Panc1 (cell line): ENCODE measurements around the gene ST6GALNAC6.

Source experiments
- POLR2AphosphoS5 ChIP-seq: IDR thresholded peaks from 2 replicates; pipeline ENCODE4 v1.6.1; 2012; ENCODE audit warnings: mild to moderate bottlenecking, low read depth, low read length, moderate library complexity
- REST ChIP-seq, 2 experiments: IDR thresholded peaks; 2 replicates each; pipeline ENCODE4 v1.6.1; 2011 to 2012; ENCODE audit warnings: low read depth in 2 of 2, control low read depth in 1 of 2, low read length in 1 of 2, mild to moderate bottlenecking in 1 of 2, moderate library complexity in 1 of 2; ENCODE audit not compliant: insufficient read depth in 1 of 2
- SIN3A ChIP-seq: IDR thresholded peaks from 2 replicates; pipeline ENCODE4 v1.6.1; 2012; ENCODE audit warnings: low read depth, mild to moderate bottlenecking, low read length, moderate library complexity, borderline replicate concordance; ENCODE audit not compliant: insufficient read depth
- TCF7L2 ChIP-seq: IDR thresholded peaks from 2 replicates; pipeline ENCODE4 v1.6.1; 2011; ENCODE audit warnings: mild to moderate bottlenecking, low read depth, low read length, inconsistent platforms
- TF ChIP-seq, protein P1 (sequence below): fragments of 450-650 bp; IDR thresholded peaks from 2 replicates; pipeline ENCODE4 v1.5.1; 2017; ENCODE audit warnings: mild to moderate bottlenecking

GRCh38 chr9:127848756-127849504 is 50.5 kb downstream of the ST6GALNAC6 start:
- TF ChIP-seq, protein P1, sequence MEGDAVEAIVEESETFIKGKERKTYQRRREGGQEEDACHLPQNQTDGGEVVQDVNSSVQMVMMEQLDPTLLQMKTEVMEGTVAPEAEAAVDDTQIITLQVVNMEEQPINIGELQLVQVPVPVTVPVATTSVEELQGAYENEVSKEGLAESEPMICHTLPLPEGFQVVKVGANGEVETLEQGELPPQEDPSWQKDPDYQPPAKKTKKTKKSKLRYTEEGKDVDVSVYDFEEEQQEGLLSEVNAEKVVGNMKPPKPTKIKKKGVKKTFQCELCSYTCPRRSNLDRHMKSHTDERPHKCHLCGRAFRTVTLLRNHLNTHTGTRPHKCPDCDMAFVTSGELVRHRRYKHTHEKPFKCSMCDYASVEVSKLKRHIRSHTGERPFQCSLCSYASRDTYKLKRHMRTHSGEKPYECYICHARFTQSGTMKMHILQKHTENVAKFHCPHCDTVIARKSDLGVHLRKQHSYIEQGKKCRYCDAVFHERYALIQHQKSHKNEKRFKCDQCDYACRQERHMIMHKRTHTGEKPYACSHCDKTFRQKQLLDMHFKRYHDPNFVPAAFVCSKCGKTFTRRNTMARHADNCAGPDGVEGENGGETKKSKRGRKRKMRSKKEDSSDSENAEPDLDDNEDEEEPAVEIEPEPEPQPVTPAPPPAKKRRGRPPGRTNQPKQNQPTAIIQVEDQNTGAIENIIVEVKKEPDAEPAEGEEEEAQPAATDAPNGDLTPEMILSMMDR = no peak
- no peak for TF ChIP-seq SIN3A
- no peak for TF ChIP-seq POLR2AphosphoS5
- no peak for TF ChIP-seq REST (IDR thresholded peaks at IDR 0.05; ENCODE audit: insufficient read depth in 1 of 2, low read depth in 2 of 2, low read length in 1 of 2)
- TF ChIP-seq TCF7L2 = no peak
